Stomach (tissue), 9 donors: ENCODE data around the gene RBM14. TPM values are rescaled to one million over a fixed set of nuclear protein-coding genes. Genes with fewer than 3 reads are reported as not detected.

Source experiments
- DNase-seq, 2 donors: peaks; one replicate each; pipeline versions ENCODE4 v3.0.0 to v3.0.0-alpha.2; 2013 to 2019
- H3K27ac ChIP-seq, 5 donors: fragments of 200-600 bp in 4 of 5; sonication (generic) in 4 of 5; one replicate each; pipeline ENCODE4 v1.5.1; 2013 to 2019; ENCODE audit warnings: mild to moderate bottlenecking in 1 of 5, moderate library complexity in 1 of 5
- H3K27me3 ChIP-seq, 3 donors: fragments of 200-600 bp; sonication (generic); one replicate each; pipeline ENCODE4 v1.5.1; 2017 to 2019; ENCODE audit warnings: mixed run types in 1 of 3
- H3K36me3 ChIP-seq, 4 donors: fragments of 200-600 bp; sonication (generic); 1 replicate in 3 of 4; 2 replicates in 1 of 4; pipeline ENCODE4 v1.5.1; 2016 to 2019
- H3K4me1 ChIP-seq, 4 donors: fragments of 200-600 bp; sonication (generic); one replicate each; pipeline ENCODE4 v1.5.1; 2016 to 2019
- H3K4me3 ChIP-seq, 4 donors: fragments of 200-600 bp; sonication (generic) in 3 of 4; one replicate each; pipeline ENCODE4 v1.5.1; 2016 to 2019; ENCODE audit warnings: mild to moderate bottlenecking in 1 of 4
- H3K9me3 ChIP-seq, 4 donors: fragments of 200-600 bp; sonication (generic); one replicate each; pipeline ENCODE4 v1.5.1; 2016 to 2019
- EP300 ChIP-seq: sonication (generic); formaldehyde crosslinking; IDR thresholded peaks from one replicate; pipeline ENCODE4 v1.6.1; 2017; ENCODE audit warnings: antibody characterized with exemption
- POLR2A ChIP-seq, 4 donors: fragments of 450-650 bp; IDR thresholded peaks; one replicate each; pipeline ENCODE4 v1.6.1; 2016; ENCODE audit warnings: antibody characterized with exemption in 4 of 4, control low read depth in 2 of 4, mild to moderate bottlenecking in 1 of 4, moderate library complexity in 1 of 4
- POLR2AphosphoS5 ChIP-seq, 3 donors: sonication (generic); formaldehyde crosslinking; IDR thresholded peaks; one replicate each; pipeline ENCODE4 v1.6.1; 2016; ENCODE audit warnings: antibody characterized with exemption in 3 of 3
- WGBS, 5 donors: extraction: QIAGEN DNeasy Blood & Tissue Kit in 3 of 5; methylation state at CpG; one replicate each; pipeline versions ENCODE4 v1.1.5 to v1.1.7; 2013 to 2018; 5-methylcytosine and 5-hydroxymethylcytosine counted together
- intact Hi-C: fragments of 100-400 bp; cut with DNase I; formaldehyde crosslinking; loops from one replicate; pipeline ENCODE4 v1.15.1; 2023; ENCODE audit warnings: low total_unique reads
- polyA plus RNA-seq, 3 donors: library from polyadenylated mRNA; stranded (reverse); fragments of 200-250 nt; gene quantifications; one replicate each; pipeline ENCODE4 v1.2.3, GENCODE V29; 2013
- total RNA-seq, 5 donors: library from RNA; depleted of rRNA; stranded (reverse); fragments of >200 nt; gene quantifications; one replicate each; pipeline versions ENCODE4 v1.1.0 to v1.2.3, GENCODE V29; 2014 to 2016
- TF ChIP-seq, protein P1 (sequence below), 7 experiments: fragments of 450-650 bp in 4 of 7; fragments of 200-600 bp in 3 of 7; sonication (generic) in 3 of 7; IDR thresholded peaks; one replicate each; pipeline ENCODE4 v1.5.1; 2016 to 2019; ENCODE audit warnings: antibody characterized with exemption in 7 of 7, control low read depth in 2 of 7, mild to moderate bottlenecking in 1 of 7
- donor health status: healthy with polysubstance abuse.
- donor health status: Bipolar disorder and iron deficiency.
- donor health status: healthy.

Gene RBM14
- total and polyA plus RNA-seq, 8 donors, result 9.9 to 233 (median 34.0) TPM

DNA sequence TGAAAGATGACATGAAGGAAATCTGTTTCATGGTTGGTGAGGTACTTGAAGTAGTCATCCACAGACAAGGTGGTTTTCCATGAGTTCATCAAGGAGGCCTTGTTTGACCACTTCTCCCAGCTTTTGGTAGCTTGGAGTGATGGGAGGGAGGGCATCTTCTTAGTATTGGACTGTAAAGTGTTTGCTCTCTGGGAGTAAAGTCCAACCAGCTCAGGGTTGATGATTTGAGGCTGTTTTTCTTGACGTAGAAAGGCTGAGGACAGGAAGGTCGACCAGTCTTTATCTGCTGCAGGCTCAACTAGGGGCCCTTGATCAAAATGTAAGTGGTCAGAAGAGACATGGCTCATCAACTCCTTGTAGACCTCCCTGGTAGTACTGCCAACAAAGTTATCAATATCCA lies 25.3 kb upstream of the RBM14 start:
- Histone ChIP-seq H3K27ac (no peak overlapping the region), H3K27me3 (no peaks in the 10 kb centered on the region), H3K4me1 (peaks cover 31 to 39% (median 37%) of the 10 kb centered on the region in 4 donors), H3K36me3 (no peaks in the 10 kb centered on the region), H3K9me3 (no peaks in the 10 kb centered on the region), H3K4me3 (no peak overlapping the region)
- no peak for DNase-seq
- 50 to 82% (median 72%) methylated on average over 2 of the region's 2 CpGs for WGBS, 5 donors
- TF ChIP-seq EP300, result no peak
- intact Hi-C loops, result no loop called here

DNA sequence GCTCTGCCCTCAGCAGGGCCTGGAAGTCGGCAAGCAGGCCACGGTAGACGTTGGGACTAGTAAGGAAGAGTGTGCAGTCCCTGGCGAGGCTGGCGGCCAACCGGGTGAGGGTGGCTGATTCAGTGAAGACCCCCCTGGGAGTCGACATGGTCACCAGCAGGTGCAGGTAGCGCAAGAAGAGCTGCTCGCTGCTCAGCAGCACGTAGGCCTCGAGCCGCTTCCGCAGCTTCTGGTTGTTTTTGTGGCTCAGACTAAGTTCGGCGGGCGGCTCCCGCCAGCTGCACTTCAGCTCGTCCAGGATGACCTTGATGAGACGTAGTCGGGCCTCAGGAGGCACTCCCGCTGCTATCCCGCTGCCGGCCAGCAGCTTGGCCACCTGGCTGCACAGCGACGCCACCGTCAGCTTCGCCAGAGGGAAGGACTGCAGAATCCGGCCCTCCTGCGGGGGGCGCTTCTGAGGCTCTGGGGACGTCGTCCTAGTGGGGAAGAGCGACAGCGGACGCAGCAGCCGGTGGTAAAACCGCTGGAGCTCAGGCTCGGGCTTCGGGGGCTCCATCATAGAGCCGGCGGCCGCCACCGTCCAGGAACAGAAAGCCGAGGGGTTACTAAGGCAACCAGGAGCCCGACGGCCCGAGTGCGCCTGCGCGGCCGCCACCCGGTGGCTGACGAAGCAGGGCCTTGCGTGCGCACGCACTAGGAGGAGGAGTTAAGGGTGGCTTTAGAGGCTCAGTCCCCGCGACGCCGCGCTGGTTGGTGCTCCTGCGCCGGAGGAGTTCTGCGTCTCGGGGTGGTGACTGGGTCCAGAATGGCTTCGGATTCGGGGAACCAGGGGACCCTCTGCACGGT lies 23.8 kb upstream of the RBM14 start, which contains the start of the genes CCDC87 and CCS:
CCDC87 (minus strand) TSS at position 607 of the 846 bp plus-strand sequence; CDS start at position 559, 48 bp downstream.
CCS (plus strand) TSS at position 729 of the 846 bp plus-strand sequence; CDS start at position 806, 77 bp downstream.
- no peak for TF ChIP-seq EP300
- TF ChIP-seq, protein P1, sequence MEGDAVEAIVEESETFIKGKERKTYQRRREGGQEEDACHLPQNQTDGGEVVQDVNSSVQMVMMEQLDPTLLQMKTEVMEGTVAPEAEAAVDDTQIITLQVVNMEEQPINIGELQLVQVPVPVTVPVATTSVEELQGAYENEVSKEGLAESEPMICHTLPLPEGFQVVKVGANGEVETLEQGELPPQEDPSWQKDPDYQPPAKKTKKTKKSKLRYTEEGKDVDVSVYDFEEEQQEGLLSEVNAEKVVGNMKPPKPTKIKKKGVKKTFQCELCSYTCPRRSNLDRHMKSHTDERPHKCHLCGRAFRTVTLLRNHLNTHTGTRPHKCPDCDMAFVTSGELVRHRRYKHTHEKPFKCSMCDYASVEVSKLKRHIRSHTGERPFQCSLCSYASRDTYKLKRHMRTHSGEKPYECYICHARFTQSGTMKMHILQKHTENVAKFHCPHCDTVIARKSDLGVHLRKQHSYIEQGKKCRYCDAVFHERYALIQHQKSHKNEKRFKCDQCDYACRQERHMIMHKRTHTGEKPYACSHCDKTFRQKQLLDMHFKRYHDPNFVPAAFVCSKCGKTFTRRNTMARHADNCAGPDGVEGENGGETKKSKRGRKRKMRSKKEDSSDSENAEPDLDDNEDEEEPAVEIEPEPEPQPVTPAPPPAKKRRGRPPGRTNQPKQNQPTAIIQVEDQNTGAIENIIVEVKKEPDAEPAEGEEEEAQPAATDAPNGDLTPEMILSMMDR (IDR thresholded peaks at IDR 0.05), result peak in 5 of 7 experiments; percentile 56 to 87 (median 68)
- TF ChIP-seq POLR2AphosphoS5 (IDR thresholded peaks at IDR 0.05), result peak; percentile 96 to 97 (median 96)
- peak in 2 of 4 donors; percentile 59 to 73 for TF ChIP-seq POLR2A (IDR thresholded peaks at IDR 0.05)

DNA sequence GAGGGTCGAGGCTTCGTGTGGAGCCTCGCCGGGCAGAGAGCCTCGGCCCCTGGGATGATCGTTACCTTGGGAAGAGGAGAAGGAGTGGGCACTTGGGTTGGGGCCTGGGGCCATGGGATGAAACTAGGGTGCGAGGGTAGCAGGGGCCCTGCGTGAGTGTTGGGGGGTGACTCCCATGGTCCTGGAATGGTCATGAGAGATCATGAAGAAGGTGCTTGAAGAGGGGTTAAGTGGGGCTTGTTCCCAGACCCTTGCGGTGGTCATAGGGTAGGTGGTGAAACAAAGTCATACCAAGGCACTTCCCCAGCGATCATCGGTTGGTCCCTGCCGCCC lies 23.2 kb upstream of the RBM14 start:
- H3K4me1 ChIP-seq, result peaks cover 31 to 45% (median 37%) of the 10 kb centered on the region in 4 donors
- WGBS, 5 donors, result 6 to 11% (median 9%) methylated on average over 12 of the region's 12 CpGs
- H3K27me3 ChIP-seq, result no peaks in the 10 kb centered on the region
- intact Hi-C loops, result no loop called here
- H3K4me3 ChIP-seq, result peak overlapping the region; percentile 61 to 74 (median 66)
- no peak for TF ChIP-seq EP300
- TF ChIP-seq POLR2A (IDR thresholded peaks at IDR 0.05), result no peak
- no peak for TF ChIP-seq POLR2AphosphoS5 (IDR thresholded peaks at IDR 0.05)
- TF ChIP-seq, protein P1 (IDR thresholded peaks at IDR 0.05), result no peak
- no peaks in the 10 kb centered on the region for H3K36me3 ChIP-seq
- DNase-seq, result no peak
- no peaks in the 10 kb centered on the region for H3K9me3 ChIP-seq
- H3K27ac ChIP-seq, result peak overlapping the region; percentile 58 to 91 (median 84)

More for the DNA sequence above, 23.8 kb upstream of the RBM14 start, which contains the start of the genes CCDC87 and CCS:
- Histone ChIP-seq H3K27me3 (no peaks in the 10 kb centered on the region), H3K9me3 (no peaks in the 10 kb centered on the region), H3K4me1 (peaks cover 31 to 45% (median 37%) of the 10 kb centered on the region in 4 donors), H3K4me3 (peak within 1 kb of the TSS; percentile 61 to 74 (median 66)), H3K36me3 (no peaks in the 10 kb centered on the region), H3K27ac (peak within 1 kb of the TSS; percentile 83 to 91 (median 86))
- WGBS, 5 donors, result 16 to 36% (median 17%) methylated on average over 29 to 68 of the region's 68 CpGs
- intact Hi-C loops, result no loop called here
- peak; percentile 99 to 100 for DNase-seq

DNA sequence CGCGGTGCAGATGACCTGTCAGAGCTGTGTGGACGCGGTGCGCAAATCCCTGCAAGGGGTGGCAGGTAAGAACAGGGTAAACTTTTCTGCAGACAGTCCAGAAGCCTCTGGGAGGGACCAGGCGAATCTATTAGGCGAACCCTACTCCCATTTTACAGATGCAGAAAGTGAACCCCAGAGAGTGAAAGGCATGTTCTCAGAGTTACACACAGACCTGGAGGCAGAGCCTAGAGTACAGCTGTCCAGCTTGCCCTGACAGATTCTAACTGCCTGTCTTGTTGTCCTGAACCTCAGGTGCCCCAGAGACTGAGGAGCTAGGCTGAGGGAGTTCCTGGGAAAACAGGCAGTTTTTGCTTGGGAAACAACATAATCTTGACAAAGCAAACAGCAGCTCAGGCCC lies 22.8 kb upstream of the RBM14 start:
- TF ChIP-seq POLR2A (IDR thresholded peaks at IDR 0.05), result no peak
- H3K27me3 ChIP-seq, result no peaks in the 10 kb centered on the region
- peaks cover 31 to 45% (median 37%) of the 10 kb centered on the region in 4 donors for H3K4me1 ChIP-seq
- H3K4me3 ChIP-seq, result peak overlapping the region; percentile 61 to 74 (median 66)
- WGBS, 5 donors, result 40 to 64% (median 58%) methylated on average over 7 of the region's 7 CpGs
- H3K9me3 ChIP-seq, result no peaks in the 10 kb centered on the region
- peak overlapping the region; percentile 58 to 91 (median 84) for H3K27ac ChIP-seq
- intact Hi-C loops, result no loop called here
- no peak for DNase-seq
- no peaks in the 10 kb centered on the region for H3K36me3 ChIP-seq

DNA sequence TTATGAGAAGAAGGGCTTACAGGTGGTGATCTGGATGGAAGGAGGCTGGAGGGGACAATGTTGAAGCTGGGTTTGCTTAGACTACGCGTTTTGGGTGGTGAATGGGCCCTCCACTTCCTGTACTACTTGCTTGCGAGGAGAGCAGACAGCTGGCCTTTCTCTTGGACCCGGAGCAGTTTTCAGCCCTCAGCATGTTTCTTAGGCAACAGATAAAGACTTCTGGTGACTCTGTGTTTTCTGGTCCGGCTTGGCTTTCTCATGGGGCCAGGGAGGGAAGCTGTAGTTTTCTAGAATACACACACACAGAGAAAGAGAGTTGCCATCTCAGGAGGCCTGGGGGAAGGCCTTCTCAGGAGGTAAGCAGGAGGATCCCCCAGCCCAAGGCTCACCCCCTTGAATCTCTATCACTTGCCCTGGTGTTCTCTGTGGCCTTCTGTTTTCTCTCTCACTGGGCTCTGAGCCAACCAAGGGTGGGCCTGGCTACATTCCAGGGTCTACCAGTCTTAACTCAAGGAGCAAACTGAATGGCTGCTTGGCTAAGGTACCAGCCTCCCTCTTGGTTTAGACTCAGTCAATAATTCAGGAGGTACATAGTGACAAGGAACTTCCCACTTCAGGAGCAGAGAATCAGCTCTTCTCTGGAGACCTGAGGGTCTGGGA lies 21.1 kb upstream of the RBM14 start:
- H3K36me3 ChIP-seq, result peaks cover 7 to 17% (median 16%) of the 10 kb centered on the region in 4 donors
- H3K9me3 ChIP-seq, result no peaks in the 10 kb centered on the region
- H3K4me3 ChIP-seq, result no peak overlapping the region
- WGBS, 5 donors, result 21 to 53% (median 30%) methylated on average over 5 of the region's 5 CpGs
- peak; percentile 47 to 89 for DNase-seq
- H3K27me3 ChIP-seq, result no peaks in the 10 kb centered on the region
- peaks cover 31 to 45% (median 37%) of the 10 kb centered on the region in 4 donors for H3K4me1 ChIP-seq
- intact Hi-C loops, result no loop called here
- TF ChIP-seq, protein P1 (IDR thresholded peaks at IDR 0.05), result no peak
- TF ChIP-seq EP300, result no peak
- no peak for TF ChIP-seq POLR2A (IDR thresholded peaks at IDR 0.05)
- TF ChIP-seq POLR2AphosphoS5 (IDR thresholded peaks at IDR 0.05), result no peak
- peak overlapping the region in 4 of 5 donors; percentile 43 to 74 (median 64) for H3K27ac ChIP-seq
